SKM-1 treated with dmso at 0.1 percent for 144 hours (cell line): ENCODE data around the gene SORCS1.

Experiments used
- DNase-seq: peaks from one replicate; lab custom pipeline; 2025; ENCODE audit not compliant: unreplicated experiment; lab: John Stamatoyannopoulos, UW

SORCS1 gene

DNA sequence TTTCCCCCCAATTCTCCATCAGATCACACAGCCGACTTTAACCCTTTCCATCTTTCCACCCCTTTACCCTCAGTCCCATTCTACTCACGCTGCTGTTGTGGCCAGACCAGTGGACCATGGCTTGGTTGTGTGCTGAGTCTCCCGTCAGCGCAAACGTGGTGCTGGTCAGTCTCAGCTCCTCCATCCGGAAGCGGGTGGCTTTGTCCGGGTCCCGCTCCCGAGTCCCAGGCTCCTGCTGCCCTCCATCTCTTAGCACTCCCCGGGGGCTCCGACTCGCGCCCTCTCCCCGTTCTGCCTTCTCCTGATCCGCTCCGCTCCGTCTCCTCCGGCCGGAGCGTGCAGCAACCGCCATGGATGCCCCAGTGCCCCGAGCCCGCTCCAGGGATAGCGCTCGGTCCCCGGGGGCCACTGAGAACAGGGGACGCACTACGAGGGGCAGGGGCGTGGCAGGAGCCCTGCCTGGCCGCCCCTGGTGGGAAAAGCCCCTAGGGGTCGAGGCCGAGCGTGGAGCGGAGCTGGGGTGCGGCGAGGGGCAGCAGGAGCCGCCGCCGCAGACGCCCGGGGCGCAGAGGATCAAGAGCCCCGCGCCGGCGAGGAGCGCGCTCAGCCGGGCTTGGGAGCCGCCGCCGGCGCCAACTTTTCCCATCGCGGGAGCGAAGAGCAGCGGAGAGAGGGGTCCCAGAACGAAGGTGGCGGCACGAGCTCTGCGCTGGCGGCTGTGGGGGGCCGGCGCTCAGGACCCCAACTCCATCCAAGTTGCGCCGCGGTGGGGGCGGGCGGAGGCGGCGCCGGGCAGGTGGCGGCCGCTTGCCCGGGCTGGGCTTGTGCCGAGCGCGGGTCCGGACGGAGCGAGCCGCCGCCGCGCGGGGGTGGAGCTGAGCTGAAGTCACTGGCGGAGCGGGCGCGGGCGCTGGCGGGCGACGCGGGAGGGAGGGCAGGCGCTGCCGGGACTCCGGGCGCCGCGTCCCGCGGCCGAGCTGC is at the start of gene SORCS1:
Gene SORCS1 (minus strand): TSS at position 826 of the 981 bp plus-strand sequence.
- DNase-seq = no peak

DNA sequence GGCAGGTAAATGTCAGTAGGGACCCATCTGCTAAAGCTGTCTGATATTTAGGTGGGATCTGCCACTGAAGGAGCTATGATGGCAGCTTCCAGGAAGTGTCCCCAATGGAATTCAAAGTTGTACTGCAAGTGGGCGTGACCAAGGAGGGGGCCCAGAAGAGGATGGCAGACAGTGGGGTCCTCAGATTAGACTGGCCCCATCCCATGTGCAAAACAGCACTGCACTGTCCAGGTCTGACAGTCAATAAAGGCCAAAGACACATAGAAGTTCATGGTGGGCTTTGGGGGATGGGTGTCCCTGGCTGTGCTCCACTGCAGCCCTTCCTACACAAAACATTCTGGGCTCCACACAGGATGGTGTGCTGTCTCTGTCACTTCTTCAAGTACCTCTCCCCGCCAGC is 49.8 kb upstream of the SORCS1 start:
- DNase-seq = no peak

DNA sequence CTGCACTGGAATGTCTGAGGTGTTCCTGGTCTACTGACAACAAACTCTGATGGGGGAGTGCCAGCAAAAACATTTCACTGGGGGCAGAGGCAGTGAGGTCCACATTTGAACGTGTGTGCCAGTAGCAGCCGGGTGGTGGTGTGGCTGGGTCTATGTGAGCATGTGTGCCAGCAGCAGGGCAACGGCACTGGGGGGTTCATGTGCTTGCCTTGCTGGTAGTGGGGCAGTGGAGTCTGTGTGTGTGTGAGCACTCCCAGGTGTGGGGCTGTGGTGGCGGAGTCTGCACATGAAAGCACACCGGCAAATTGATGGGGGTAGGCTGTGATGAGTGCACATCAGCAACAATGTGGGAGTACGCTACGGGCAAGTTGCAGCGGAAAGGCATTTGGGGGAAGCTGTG is 49.4 kb upstream of the SORCS1 start:
- DNase-seq = no peak

DNA sequence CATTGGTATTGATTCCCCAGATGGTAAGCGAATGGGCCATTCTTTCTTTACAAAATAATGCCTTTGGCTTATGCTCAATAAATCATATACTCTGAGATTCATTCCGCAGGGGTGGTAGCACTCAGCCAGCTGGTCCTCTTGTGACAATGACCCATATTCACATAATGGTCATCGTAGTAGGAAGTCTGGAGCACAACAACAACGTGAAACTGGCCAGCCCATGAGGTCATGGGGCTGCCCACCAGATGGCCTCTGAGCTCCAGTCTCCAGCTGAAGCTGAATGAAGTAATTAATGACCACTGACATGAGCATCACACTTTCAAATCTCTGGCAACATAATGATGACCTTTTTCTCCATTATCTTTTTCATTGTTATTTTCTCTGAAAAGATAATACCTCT is 42.3 kb upstream of the SORCS1 start:
- no peak for DNase-seq

DNA sequence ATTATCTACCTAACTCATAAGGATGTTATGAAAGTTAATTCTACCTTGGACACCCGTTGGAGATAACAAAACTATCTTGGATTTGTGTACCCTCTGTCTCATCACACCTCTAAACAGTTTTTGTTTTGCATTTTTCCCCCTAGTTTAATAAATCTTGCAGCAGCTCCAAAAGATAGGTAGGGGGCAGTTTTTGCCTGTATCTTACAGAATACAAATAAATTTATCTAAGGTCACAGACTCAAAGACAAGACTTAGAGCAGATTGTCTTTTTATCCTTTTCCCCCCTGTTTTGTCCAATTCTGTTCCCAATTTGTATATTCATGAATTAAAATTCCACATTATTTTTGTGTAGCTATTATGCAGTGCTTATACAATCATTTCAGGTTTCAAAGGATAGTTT is 5.0 kb upstream of the SORCS1 start:
- no peak for DNase-seq

DNA sequence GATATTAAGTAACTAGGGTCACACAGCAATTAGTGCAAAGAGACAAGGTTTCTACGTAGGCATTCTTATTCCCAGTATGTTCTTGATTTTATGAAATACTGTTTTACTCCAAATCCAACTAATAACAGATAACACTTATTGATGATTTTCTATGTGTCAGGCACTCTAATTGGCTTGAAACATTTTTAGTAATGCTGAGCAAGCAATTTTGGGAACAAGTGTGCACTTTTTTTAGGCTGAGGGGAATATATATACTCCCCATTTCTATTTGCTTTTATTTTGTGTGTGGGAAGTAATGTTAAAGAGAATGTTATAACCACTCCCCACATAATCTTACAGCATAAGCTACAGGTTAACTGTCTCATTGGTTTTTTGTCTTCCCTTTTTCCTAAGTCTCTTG is 4.2 kb upstream of the SORCS1 start:
- DNase-seq = no peak

DNA sequence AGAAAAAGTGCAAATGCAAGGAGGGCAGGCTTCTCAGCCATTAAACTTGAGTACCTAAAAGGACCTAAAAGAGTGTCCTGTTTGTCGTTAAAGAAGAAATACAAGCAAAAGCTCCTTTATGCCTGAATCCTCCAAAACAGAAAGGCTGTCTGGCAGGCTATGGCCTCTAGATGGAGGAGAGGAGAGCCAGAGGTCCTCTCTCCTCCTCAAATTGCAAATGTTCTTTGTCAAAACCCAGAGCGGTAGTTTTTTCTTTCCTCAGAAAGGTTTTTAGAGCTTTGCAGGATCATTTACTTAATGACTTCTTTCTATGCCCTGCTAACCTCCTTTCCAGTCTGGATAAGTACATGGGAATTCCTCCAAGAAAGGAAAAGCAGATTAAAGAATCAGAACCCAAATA is 1.9 kb upstream of the SORCS1 start:
- DNase-seq = no peak

DNA sequence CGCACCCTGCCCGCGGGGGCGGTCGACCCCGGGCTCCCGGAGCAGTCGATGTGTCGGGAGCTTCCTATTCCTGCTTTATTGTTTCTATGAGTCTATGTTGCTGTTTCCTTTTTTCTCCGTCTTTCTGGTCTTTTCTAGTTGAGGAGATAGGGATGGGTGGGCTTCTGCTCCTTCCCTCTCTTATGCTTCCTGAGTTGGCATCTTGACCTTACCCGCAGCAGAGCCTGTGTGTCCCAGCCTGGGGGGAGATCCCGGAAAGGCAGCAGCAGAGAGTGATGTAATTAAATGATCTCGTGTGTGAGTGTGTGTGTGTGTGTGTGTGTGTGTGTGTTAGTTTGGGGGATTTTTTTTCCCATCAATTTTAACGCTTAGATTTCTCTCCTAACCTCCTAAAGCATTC is 486 bp upstream of the SORCS1 start:
- no peak for DNase-seq

DNA sequence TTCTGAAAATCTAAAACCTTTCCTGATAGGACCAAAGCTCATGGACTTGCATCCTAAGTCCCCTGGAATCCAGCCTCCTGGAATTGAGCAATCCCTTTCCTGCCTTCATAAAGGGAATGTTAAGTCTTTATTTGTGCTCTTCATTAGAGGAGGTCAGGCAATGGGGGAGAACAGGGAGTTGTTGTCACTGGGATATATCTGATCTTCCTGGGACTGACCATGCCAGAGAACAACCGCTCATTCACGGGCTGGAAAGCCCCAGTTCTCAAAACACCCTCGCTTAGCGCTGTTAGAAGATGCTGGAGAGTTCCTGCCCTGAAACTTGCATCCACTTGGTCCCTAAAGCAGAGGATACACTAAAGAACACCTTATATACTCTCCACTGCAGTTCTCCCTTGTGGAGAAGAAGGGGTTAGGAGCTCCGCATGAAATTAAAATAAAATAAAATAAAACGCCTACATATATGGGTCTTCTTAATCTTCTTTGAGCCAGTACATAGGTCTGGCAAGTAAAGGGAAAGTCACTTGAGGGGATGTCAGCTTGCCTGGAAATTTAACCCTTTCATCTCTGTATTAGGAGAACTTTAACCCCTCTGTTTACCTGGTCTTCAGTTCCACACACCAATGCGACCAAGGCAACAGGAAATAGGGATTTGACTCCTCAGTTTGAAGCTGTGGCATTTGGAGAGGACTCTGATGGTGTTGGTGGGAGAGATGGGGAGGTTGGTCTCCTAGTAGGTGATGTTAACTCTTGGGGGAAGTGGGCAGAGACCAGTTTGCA is 1.2 kb downstream of the SORCS1 start:
- no peak for DNase-seq

DNA sequence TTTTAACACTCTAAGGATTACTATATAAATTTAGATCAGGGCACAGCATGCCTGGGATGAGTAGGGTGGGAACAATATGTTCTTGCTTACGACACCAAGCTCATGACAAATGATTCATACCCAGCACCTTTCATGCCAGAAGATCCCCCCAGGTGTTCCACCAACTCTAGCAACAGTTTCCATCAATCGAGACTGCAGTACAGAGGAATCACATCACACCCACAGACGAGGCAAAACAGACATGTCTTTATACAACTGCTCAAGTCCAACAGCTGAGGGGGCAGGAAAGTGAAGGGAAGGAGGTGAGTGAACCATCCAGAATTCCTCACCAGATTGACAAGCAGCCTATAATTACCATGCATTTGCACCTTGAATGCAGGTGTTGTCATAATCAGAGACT is 3.6 kb downstream of the SORCS1 start:
- DNase-seq = no peak

DNA sequence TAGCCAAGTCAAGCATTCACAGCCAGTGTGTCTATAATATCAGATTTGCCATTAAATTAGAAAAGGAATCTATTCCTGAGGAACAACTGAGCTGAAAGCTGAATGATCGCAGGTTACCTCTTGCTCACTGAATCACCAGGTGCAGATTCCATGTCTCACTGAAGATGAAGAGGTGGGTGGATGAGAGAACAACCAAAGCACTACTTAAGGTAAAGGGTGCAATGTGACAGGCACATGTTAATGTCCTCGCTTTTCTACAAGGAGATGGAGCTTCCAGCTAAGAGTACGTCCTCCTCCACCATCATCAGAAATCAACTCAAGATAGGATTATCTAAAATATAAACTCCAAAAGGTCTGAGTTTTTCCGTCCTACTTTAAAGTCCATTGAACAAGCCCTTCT is 4.6 kb downstream of the SORCS1 start:
- no peak for DNase-seq

DNA sequence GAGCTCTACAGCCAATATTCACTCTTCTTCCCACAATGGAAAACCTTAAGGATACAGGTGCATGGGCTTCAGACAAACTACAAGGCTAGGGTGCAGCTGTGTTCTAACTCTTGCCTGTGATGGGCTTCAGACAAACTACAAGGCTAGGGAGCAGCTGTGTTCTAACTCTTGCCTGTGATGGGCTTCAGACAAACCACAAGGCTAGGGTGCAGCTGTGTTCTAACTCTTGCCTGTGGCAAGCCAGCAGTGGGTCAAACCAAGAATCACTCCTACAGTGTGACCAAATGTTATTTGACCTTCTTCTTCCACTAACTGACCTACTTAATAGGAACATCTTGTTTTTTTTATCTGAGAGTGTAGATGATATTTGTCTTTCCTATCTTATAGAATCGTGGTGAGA is 7.4 kb downstream of the SORCS1 start:
- no peak for DNase-seq

DNA sequence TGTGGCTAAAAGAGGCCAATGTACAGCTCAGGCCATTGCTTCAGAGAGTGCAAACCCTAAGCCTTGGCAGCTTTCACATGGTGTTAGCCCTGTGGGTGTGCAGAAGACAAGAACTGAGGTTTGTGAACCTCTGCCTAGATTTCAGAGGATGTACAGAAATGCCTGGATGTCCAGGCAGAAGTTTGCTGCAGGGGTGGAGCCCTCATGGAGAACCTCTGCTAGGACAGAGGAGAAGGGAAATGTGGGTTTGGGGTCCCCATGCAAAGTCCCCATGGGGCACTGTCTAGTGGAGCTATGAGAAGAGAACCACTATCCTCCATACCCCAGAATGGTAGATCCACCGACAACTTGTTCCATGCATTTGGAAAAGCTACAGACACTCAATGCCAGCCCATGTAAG is 12.4 kb downstream of the SORCS1 start:
- no peak for DNase-seq

DNA sequence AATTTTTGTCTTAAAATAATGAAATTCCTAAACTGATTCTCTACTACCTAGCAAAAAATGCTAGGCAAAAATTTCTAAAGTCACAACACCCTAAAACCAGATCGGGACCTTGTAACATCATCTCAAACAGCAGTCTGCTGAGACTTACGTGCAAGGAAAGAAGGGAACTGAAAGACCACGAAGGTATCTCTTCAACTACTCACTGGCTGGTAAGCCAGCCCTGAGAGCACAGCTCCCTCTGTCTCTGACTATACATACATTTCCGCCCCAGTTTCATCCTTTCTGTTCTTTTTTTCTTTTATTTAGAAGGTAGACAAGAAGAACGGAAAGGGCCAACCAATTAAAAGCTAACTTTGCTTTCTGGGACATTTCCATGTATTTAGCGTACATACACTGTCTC is 15.6 kb downstream of the SORCS1 start:
- no peak for DNase-seq

DNA sequence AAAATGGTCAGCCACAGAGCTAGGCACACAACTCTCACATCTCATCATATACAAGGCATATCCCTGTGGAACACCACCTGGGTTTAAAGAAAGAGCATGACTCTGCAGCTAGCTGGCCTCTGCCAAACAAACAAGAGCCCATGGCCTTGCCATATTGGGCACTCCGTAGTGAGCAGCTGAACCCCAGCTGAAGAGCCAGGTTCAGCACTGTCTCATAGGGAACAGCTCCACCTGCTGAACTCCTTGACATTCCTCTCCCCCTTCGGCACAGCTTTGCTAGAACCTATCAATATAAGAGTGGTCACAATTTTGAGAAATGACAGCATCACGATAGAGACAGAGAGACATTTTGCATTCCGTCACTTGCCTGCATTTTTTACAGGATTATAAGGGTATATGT is 20.0 kb downstream of the SORCS1 start:
- DNase-seq = no peak

DNA sequence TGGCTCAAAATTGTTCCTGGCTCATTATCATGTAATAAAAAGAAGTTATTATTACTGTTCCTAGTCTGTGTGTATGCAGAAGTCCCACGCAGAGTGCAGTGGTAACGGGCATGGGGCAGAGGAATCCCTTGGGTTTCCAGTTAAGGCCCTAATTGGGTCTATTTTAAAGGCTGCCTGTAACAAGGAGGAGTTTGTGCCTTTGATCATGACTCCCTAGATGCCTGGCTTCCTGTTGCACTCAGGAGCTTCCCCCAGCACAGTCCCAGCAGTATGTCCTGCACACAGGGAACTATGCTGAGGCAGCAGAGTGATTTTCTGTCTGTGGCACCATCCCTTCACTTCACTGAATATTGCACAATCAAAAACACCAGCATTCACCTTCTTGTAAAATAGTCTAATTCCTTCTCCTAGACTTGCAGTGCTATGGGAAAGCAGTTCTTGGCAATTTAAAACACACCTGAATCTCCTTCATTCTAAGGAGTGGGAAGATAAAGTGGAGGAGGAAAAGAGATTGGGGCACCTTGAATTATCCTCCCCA is 22.9 kb downstream of the SORCS1 start:
- no peak for DNase-seq

DNA sequence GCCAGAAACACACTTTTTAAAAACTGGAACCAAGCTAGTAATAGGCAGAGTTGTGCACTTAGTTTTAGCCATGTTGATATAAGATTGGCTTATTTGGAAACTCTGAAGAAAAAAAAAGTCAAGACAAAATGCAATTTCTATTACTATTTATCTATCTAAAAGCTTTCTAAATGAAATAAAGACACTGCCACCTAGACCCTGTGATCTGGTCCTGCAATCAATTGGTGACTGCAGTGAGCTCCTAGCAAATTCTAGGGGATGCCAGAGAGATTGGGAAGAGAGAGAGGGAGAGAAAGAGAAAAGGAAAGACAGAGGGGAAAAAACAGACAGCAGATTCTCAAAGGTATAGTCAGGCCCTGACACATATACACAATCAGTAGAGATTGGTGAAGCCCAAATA is 25.3 kb downstream of the SORCS1 start:
- no peak for DNase-seq

DNA sequence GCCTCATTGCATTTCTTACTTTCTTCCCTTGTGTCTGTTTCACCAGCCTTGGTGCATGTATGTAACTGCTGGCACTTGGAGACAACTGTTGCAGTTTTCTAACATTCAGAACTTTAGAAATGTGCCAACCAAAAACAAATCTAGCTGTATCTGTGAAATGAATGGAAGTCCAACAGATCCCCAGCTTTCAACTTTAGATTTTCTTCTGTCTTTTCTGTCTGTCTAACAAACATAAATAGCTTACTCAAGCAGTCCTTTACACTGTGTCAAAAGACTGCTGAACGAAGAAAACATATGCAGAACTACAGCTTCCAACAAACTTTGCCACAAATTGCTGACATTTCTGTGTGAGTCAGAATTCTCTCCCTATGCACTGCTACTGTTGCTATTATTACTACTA is 30.9 kb downstream of the SORCS1 start:
- no peak for DNase-seq

DNA sequence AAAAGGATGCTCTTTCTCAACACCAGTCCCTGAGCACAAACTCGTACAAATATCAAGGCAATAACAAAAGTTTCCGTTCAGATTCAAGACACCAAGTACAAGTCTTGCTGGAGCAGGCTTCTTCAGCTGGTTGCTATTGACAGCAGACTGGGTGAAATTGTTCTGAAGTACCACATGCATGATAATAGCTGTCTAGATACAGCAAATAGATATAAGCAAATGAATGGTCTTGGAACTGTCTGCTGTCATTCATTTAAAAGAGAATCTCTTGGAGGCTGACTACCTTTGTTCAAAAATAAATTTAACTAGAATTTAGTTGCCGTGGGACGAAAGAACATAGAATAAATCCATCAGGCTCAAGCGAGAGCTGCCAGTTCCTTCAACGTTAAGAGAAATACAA is 35.5 kb downstream of the SORCS1 start:
- DNase-seq = no peak

DNA sequence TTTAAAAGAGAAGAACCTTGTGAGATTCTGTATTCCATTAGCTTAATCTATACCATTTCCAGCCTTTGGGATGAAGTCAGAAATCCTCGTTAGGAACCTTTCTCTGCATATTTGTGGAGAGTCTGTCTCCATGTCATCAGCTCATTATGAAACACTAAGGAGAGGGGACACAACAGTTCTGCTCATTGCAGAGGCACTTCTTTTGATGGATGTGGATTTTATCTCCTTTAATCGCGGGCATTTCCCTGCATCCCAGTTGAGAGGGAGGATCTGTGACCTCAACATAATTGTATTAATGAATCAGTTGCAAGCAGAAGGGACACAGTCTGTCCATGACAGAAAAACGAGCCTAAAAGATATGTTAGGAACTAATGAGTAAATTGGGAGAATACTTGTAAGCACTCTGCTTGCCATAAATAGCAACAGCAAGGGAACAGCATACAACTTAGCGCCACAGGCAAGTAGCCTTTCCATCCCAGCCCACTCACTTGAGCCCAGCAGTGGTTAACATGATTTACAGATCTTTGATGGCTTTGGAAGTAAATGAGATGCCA is 37.9 kb downstream of the SORCS1 start:
- DNase-seq = no peak

DNA sequence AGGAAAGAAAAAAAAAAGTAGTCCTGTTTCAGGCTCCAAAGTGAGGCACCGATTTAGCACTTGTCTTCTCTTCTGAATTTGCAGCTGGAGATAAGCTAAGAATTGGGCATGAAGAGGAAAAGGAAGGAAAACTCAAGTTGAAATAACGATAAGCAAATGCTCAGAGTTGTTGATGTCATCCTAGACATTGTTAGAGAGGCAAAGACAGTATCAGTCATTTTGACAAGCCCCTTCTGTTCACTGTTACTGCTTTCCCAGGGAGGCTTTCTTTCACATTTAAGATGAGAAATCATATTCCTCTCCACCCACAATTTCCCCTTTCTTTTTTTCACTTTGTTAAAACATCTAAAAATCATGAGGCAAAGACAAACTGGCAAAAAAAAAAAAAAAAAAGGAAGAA is 41.8 kb downstream of the SORCS1 start:
- DNase-seq = no peak

DNA sequence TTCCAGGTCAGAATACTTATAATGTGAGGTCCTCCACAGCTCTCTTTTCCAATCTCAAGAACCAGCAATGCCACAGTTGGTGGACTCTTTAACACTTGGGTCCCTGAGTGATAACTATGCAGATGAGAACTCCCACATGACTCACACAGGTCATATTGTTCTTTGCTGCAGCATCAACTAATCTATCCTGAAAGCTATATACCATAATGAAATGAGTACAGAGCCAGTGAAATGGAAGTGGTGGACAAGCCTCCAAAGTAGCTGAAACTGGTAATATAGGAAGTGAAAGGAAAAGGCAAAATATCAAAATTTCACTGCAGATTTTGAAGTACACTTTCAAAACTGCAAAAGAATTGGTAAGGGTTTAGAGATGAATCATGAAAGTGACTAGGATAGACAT is 45.6 kb downstream of the SORCS1 start:
- no peak for DNase-seq
